Activated CD4-positive, alpha-beta memory T cell treated with anti-CD3 and anti-CD28 coated beads for 36 hours (primary cell): ENCODE results near the gene INSM2. TPM values are rescaled to one million over a fixed set of nuclear protein-coding genes. Genes with fewer than 3 reads are reported as not detected.
A peak's percentile ranks its signal among the peaks of the same experiment; 100 is the strongest.

ENCODE experiments used
- CTCF ChIA-PET: fragments of 350-600 bp; sonication (Branson Sonifier 250); formaldehyde crosslinking; loops from one replicate; lab custom pipeline; 2021; ENCODE audit warnings: antibody characterized with exemption, inconsistent platforms; lab: Charles Lee
- POLR2A ChIA-PET: fragments of 350-600 bp; sonication (Branson Sonifier 250); formaldehyde crosslinking; loops from one replicate; lab custom pipeline; 2021; ENCODE audit warnings: antibody characterized with exemption; lab: Charles Lee
- DNase-seq: peaks from one replicate; pipeline ENCODE4 v3.0.0-alpha.2; 2020
- H3K27ac Mint-ChIP-seq: one replicate; pipeline ENCODE4 v1.8.0; 2021; ENCODE audit warnings: mixed read lengths
- H3K27me3 Mint-ChIP-seq: one replicate; pipeline ENCODE4 v1.8.0; 2021; ENCODE audit warnings: mixed read lengths
- H3K36me3 Mint-ChIP-seq: one replicate; pipeline ENCODE4 v1.8.0; 2021; ENCODE audit warnings: mixed read lengths
- H3K4me1 Mint-ChIP-seq: one replicate; pipeline ENCODE4 v1.8.0; 2021; ENCODE audit warnings: low read depth, mixed read lengths
- H3K4me3 Mint-ChIP-seq: one replicate; pipeline ENCODE4 v1.8.0; 2021; ENCODE audit warnings: mild to moderate bottlenecking, mixed read lengths
- H3K9me3 Mint-ChIP-seq: one replicate; pipeline ENCODE4 v1.8.0; 2021; ENCODE audit warnings: mixed read lengths
- intact Hi-C: fragments of 100-400 bp; cut with micrococcal nuclease; formaldehyde crosslinking; loops from one replicate; pipeline ENCODE4 v1.15.1; 2023
- total RNA-seq, 2 experiments: library from RNA; stranded (reverse); gene quantifications; one replicate each; pipeline ENCODE4 v1.2.3, GENCODE V29; 2021

Gene INSM2, protein sequence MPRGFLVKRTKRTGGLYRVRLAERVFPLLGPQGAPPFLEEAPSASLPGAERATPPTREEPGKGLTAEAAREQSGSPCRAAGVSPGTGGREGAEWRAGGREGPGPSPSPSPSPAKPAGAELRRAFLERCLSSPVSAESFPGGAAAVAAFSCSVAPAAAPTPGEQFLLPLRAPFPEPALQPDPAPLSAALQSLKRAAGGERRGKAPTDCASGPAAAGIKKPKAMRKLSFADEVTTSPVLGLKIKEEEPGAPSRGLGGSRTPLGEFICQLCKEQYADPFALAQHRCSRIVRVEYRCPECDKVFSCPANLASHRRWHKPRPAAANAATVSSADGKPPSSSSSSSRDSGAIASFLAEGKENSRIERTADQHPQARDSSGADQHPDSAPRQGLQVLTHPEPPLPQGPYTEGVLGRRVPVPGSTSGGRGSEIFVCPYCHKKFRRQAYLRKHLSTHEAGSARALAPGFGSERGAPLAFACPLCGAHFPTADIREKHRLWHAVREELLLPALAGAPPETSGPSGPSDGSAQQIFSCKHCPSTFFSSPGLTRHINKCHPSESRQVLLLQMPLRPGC
- total RNA-seq = not detected

DNA sequence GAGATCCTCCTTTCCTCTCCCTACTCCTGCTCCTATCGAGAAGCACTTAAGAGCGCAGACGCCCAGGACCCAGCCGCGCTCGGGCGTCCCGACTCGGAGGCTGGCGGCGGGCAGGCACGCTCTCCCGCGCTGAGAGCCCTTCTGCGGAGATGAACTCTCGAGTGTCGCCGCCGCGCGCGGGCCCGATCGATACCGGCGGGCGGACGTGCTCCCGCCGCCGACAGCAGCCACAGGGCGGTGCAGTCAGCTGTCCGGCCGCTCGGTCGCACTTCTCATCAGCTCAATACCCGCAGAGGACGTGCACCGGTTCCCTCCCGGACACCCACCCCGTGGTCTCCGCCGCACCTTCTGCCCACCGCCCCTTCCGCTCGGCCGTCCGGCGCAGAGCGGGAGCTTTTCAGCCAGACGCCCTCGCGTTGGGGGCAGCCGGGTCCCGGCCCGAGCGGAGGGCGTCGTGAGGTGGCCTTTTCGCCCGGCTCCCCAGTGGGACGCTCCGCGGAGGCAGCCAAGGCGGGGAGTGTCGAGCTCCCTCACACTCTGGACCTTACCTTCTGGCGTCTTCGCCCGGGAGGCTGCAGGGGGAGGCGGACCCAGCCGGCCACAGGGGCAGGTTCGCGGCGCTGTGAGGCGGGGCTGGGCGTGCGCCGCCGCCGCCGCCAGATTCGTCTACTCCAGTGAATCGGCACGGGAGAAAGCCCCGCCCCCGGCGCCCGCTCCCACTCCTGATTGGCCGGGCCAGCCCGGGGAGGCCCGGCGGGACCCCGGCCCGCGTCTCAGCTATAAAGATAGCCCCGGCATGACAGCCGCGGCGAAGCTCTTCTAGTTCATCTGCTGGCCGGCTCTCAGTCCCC is at the start of gene INSM2:
Gene INSM2 (plus strand): TSS at position 808 of the 851 bp plus-strand sequence. CDS start 89 bp downstream, outside the sequence.
- Mint-ChIP-seq H3K27me3 (peaks cover 35% of the 10 kb centered on the region), H3K4me1 (peaks cover 11% of the 10 kb centered on the region), H3K9me3 (no peaks in the 10 kb centered on the region), H3K36me3 (peaks cover 4% of the 10 kb centered on the region), H3K4me3 (peak within 1 kb of the TSS; percentile 65), H3K27ac (no peak within 1 kb of the TSS)
- intact Hi-C loops = loop anchor here (1.0 to 5.0 kb wide), 5 partner anchors 51 to 293 kb away; partner anchors contain the start of genes BRMS1L and RALGAPA1
- ChIA-PET CTCF (no interaction called here), POLR2A (interaction anchor here (1.4 to 2.2 kb wide), 2 partner anchors 11 to 293 kb away, joined by 4 to 6 read pairs; partner anchors contain the start of gene BRMS1L)
- peak; percentile 71 for DNase-seq

DNA sequence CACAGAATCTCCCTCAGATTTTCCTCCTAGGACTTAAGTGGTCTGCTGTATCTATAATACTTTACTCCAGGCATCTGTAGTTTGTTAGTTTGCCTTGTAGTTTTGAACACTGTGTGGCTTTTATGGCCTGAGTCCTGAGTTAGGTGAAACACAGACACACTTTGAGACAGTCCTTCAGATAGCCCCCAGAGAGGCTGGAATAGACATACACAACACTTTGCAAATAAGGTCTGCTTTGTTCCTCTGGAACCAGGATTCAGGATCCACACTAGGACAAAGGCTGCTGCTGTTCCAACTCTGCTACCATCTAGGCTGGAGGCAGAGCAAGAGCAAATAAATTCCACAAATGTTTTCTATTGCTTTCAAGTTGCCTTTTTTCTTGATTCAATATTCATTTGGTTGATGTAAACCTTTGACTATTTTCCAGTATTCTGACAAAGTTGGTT is 41.4 kb upstream of the INSM2 start:
- no peak overlapping the region for H3K27ac Mint-ChIP-seq
- peaks cover 14% of the 10 kb centered on the region for H3K27me3 Mint-ChIP-seq
- POLR2A ChIA-PET = no interaction called here
- H3K4me1 Mint-ChIP-seq = no peaks in the 10 kb centered on the region
- peaks cover 2% of the 10 kb centered on the region for H3K36me3 Mint-ChIP-seq
- intact Hi-C loops = no loop called here
- H3K4me3 Mint-ChIP-seq = no peak overlapping the region
- no peak for DNase-seq
- CTCF ChIA-PET = no interaction called here
- H3K9me3 Mint-ChIP-seq = no peaks in the 10 kb centered on the region

DNA sequence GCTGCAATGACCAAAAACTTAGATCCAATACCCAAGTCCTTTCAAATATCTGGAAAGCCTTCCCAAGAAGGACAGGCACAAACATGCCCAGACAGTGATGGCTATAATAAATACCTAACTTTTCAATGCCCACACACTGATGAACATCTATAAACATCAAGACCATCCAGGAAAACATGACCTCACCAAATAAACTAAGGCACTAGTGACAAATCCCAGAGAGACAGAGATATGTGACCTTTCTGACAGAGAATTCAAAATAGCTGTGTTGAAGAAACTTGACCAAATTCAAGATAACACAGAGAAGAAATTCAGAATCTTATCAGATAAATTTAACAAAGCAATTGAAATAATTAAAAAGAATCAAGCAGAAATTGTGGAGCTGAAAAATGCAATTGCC is 38.7 kb upstream of the INSM2 start:
- no peak overlapping the region for H3K27ac Mint-ChIP-seq
- ChIA-PET POLR2A (no interaction called here), CTCF (no interaction called here)
- H3K4me3 Mint-ChIP-seq = no peak overlapping the region
- no peak for DNase-seq
- H3K36me3 Mint-ChIP-seq = peaks cover 2% of the 10 kb centered on the region
- intact Hi-C loops = no loop called here
- no peaks in the 10 kb centered on the region for H3K9me3 Mint-ChIP-seq
- peaks cover 21% of the 10 kb centered on the region for H3K27me3 Mint-ChIP-seq
- no peaks in the 10 kb centered on the region for H3K4me1 Mint-ChIP-seq

DNA sequence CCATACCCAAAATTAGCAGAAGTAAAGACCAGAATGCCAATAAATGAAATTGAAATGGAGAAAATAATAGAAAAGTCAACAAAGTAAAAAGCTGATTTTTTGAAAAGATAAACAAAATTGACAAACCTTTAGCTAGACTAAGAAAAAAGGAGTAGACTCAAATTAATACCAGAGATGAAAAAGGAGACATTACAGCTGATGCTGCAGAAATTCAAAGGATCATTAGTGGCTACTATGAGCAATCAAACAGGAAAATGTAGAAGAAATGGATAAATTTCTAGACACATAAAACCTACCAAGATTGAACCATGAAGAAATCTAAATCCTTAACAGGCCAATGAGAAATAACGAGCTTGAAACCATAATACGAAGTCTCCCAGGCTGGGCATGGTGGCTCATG is 34.8 kb upstream of the INSM2 start:
- peaks cover 19% of the 10 kb centered on the region for H3K27me3 Mint-ChIP-seq
- no peaks in the 10 kb centered on the region for H3K9me3 Mint-ChIP-seq
- intact Hi-C loops = no loop called here
- H3K4me1 Mint-ChIP-seq = no peaks in the 10 kb centered on the region
- POLR2A ChIA-PET = no interaction called here
- DNase-seq = no peak
- H3K36me3 Mint-ChIP-seq = no peaks in the 10 kb centered on the region
- H3K27ac Mint-ChIP-seq = no peak overlapping the region
- CTCF ChIA-PET = no interaction called here
- no peak overlapping the region for H3K4me3 Mint-ChIP-seq

DNA sequence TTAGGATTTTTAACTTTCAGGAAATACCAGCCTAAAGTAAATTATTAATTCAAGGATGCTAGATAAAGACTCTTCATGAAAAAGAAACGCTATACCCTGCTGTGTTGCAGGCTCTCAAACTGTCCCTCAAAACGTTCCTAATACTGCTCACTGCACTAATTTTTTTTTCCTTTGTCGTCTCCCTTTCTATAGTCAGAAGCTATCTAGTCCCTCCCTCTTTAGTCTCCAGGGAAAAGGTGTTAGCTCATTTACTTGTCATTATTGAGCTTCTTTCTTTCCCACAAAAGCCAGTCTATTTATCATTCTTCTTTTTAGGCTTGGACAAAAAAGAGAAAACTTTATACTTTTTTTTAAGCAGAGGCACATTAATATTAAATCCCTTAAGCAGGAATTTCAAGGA is 30.3 kb upstream of the INSM2 start:
- no peak overlapping the region for H3K27ac Mint-ChIP-seq
- no peaks in the 10 kb centered on the region for H3K4me1 Mint-ChIP-seq
- CTCF ChIA-PET = no interaction called here
- POLR2A ChIA-PET = no interaction called here
- H3K4me3 Mint-ChIP-seq = no peak overlapping the region
- no peaks in the 10 kb centered on the region for H3K36me3 Mint-ChIP-seq
- intact Hi-C loops = no loop called here
- DNase-seq = no peak
- no peaks in the 10 kb centered on the region for H3K9me3 Mint-ChIP-seq
- peaks cover 5% of the 10 kb centered on the region for H3K27me3 Mint-ChIP-seq

DNA sequence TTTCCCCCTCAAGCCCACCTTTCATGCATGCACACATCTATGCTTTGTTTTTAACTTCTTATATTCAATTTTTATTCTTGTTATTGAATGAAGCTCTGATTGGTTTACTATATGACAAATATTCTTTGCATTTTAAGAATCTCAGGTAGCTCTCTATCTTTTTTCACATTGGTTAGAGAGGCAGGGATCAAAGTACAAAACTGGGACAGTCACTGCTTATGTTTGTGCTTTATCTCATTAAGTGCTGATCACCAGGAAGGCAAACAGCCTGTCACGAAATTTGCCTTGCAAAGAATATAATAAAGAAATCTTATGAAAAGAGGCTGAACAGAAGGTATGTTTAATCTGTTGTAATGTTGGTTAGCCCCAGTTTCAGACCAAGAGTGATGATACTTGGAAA is 29.7 kb upstream of the INSM2 start:
- Mint-ChIP-seq H3K4me1 (no peaks in the 10 kb centered on the region), H3K9me3 (no peaks in the 10 kb centered on the region), H3K36me3 (no peaks in the 10 kb centered on the region), H3K27ac (no peak overlapping the region), H3K4me3 (no peak overlapping the region), H3K27me3 (peaks cover 3% of the 10 kb centered on the region)
- intact Hi-C loops = no loop called here
- DNase-seq = no peak
- CTCF ChIA-PET = no interaction called here
- POLR2A ChIA-PET = no interaction called here

DNA sequence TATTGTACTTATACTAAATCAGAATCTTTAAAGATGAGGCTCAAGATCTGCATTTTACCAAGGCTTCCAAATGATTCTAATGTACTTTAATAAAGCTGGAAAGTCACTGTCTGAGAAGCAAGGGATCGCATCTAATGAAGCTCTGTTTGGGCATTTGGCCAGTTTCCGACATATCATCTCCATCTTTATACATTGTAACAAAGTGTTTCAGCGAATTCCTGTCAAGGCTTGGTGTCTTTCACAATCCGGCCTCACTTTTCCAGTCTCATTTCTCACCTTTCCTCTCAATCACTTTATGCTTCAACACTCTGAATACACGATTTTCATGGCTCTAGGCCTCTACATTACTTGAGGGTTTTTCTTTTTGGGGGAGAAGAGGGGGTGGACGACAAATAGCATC is 27.5 kb upstream of the INSM2 start:
- Mint-ChIP-seq H3K36me3 (no peaks in the 10 kb centered on the region), H3K9me3 (no peaks in the 10 kb centered on the region), H3K27me3 (no peaks in the 10 kb centered on the region), H3K4me1 (no peaks in the 10 kb centered on the region), H3K4me3 (no peak overlapping the region), H3K27ac (no peak overlapping the region)
- ChIA-PET POLR2A (no interaction called here), CTCF (no interaction called here)
- DNase-seq = no peak
- intact Hi-C loops = no loop called here

DNA sequence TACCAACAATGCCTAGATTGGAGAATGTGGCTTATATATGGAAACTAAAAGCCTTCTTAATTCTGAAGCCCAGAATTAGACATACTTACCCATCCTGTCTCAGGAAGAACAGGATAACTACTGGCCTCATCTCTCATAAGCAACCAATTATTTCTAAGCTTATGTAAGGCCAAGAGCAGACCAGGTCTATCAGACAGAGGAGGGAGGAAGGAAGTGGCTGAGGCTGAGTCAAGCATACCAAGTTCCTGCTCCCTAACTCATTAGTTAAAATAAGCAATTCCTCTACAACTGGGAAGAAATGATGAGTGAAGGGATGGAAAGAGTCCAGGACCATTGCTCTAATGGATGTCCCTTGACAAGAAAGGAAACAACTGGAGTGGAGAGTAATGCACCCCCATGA is 27.0 kb upstream of the INSM2 start:
- intact Hi-C loops = no loop called here
- no peaks in the 10 kb centered on the region for H3K9me3 Mint-ChIP-seq
- no peaks in the 10 kb centered on the region for H3K36me3 Mint-ChIP-seq
- POLR2A ChIA-PET = no interaction called here
- no peak for DNase-seq
- no peak overlapping the region for H3K27ac Mint-ChIP-seq
- no peak overlapping the region for H3K4me3 Mint-ChIP-seq
- no peaks in the 10 kb centered on the region for H3K27me3 Mint-ChIP-seq
- H3K4me1 Mint-ChIP-seq = no peaks in the 10 kb centered on the region
- CTCF ChIA-PET = no interaction called here

DNA sequence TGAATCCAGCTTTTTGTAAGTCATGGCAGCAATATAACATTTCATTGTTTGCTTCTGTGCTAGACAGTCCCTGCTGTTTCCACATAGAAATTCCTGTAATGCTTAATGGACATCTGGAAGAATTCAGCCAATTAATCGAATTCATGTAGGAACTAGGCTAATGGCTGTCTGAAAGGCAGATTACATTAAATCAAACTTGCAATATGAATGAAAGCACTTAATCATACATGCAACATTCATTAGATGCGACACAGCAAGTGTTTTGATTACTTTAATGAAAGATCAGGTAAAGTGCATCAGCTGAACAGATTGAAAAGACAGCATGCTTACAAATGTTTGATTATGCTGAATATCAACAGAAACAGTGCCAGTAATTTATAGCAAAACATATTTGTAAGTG is 24.1 kb upstream of the INSM2 start:
- CTCF ChIA-PET = no interaction called here
- no peak for DNase-seq
- no peaks in the 10 kb centered on the region for H3K9me3 Mint-ChIP-seq
- no peaks in the 10 kb centered on the region for H3K27me3 Mint-ChIP-seq
- no peaks in the 10 kb centered on the region for H3K4me1 Mint-ChIP-seq
- H3K36me3 Mint-ChIP-seq = no peaks in the 10 kb centered on the region
- POLR2A ChIA-PET = no interaction called here
- H3K27ac Mint-ChIP-seq = no peak overlapping the region
- intact Hi-C loops = no loop called here
- no peak overlapping the region for H3K4me3 Mint-ChIP-seq

DNA sequence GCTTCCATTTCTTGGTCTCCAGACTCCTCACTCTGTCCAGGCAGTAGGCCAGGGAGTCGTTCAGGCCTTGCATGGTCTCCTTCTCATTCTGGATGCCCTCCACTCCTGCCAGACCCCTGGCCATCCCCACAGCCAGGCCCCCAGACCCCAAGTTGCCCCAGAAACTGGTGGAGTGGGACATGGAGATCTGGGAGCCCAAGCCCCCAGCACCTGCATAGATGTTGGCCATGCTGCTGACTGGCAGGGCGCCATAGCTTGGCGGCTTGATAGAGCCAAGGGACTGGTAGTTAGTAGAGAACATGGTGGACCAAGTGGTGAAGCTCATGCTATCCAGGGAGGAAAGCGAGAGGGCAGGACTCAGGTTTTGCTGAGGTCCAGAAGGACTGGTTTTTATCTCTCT is 21.2 kb upstream of the INSM2 start:
- no peak overlapping the region for H3K4me3 Mint-ChIP-seq
- no peaks in the 10 kb centered on the region for H3K4me1 Mint-ChIP-seq
- H3K27me3 Mint-ChIP-seq = no peaks in the 10 kb centered on the region
- H3K27ac Mint-ChIP-seq = no peak overlapping the region
- CTCF ChIA-PET = no interaction called here
- H3K36me3 Mint-ChIP-seq = no peaks in the 10 kb centered on the region
- no peaks in the 10 kb centered on the region for H3K9me3 Mint-ChIP-seq
- no peak for DNase-seq
- intact Hi-C loops = no loop called here
- POLR2A ChIA-PET = no interaction called here

DNA sequence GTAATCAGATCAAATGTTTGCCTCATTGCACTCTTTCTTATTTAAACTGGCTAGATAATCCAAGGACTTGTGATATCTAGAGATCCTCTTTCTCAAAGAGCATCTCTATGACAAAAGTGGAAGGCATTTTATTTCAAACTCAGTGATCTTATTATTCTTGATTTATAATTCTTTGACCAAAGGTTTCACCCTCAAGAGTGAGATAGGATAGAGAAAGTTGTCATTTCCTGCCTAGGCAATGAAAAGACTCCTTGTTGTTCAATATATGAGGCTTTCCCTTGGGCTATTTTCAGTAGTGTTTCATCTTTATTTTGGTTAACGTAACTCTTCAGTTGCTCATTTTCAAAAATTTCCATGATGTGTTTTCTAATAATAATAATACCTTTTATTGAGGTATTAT is 18.0 kb upstream of the INSM2 start:
- Mint-ChIP-seq H3K4me3 (no peak overlapping the region), H3K4me1 (no peaks in the 10 kb centered on the region), H3K36me3 (no peaks in the 10 kb centered on the region), H3K27ac (no peak overlapping the region), H3K9me3 (no peaks in the 10 kb centered on the region), H3K27me3 (no peaks in the 10 kb centered on the region)
- ChIA-PET POLR2A (no interaction called here), CTCF (no interaction called here)
- DNase-seq = no peak
- intact Hi-C loops = no loop called here

DNA sequence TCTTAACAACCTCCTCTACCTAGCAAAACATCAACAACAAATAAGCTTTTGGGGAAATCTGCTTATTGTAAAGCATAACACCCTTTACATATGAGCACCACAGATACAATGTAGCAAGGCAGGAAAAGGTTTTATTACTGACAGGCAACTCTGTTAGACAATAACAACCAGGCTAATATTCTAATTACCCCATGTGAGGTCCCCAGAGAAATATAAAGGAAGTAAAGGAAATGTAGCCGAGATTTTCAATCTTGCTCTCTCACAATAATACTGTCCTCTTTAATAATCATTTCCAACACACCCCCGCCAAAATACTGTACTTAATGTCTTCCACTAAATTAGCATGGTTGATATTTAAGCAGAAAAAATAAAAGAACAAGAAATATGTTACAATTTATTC is 14.0 kb upstream of the INSM2 start:
- ChIA-PET CTCF (no interaction called here), POLR2A (no interaction called here)
- H3K4me1 Mint-ChIP-seq = no peaks in the 10 kb centered on the region

More for the DNA sequence above, 14.0 kb upstream of the INSM2 start:
- DNase-seq = no peak
- Mint-ChIP-seq H3K27ac (no peak overlapping the region), H3K27me3 (peaks cover 6% of the 10 kb centered on the region), H3K9me3 (no peaks in the 10 kb centered on the region), H3K4me3 (no peak overlapping the region), H3K36me3 (no peaks in the 10 kb centered on the region)
- intact Hi-C loops = no loop called here
